ENCODE results near the gene CTNNBIP1.

Gene CTNNBIP1

GRCh38 chr1:9912264-9912936, 2.3 kb upstream of the CTNNBIP1 start:
- no peak for DNase-seq (ENCODE audit: low read depth)
- H3K4me3 ChIP-seq (ENCODE audit: low read depth, low read length), result no peak overlapping the region
- no peak for TF ChIP-seq CTCF (IDR thresholded peaks at IDR 0.05; ENCODE audit: insufficient read depth, low read depth, low read length, missing control alignments)

- H3K4me3 ChIP-seq (ENCODE audit: low read depth, low read length), result peak overlapping the region; percentile 84
- TF ChIP-seq CTCF (IDR thresholded peaks at IDR 0.05; ENCODE audit: insufficient read depth, low read depth, low read length, missing control alignments), result no peak
- DNase-seq (ENCODE audit: low read depth), result peak; percentile 100
These were observed 532 bp upstream of the CTNNBIP1 start for GRCh38 chr1:9910423-9911178.

GRCh38 chr1:9909234-9910046, 629 bp downstream of the CTNNBIP1 start:
- H3K4me3 ChIP-seq (ENCODE audit: low read depth, low read length), result peak overlapping the region; percentile 83
- no peak for TF ChIP-seq CTCF (IDR thresholded peaks at IDR 0.05; ENCODE audit: insufficient read depth, low read depth, low read length, missing control alignments)
- DNase-seq (ENCODE audit: low read depth), result peak; percentile 59

GRCh38 chr1:9908871-9909233, 1.2 kb downstream of the CTNNBIP1 start:
- TF ChIP-seq CTCF (IDR thresholded peaks at IDR 0.05; ENCODE audit: insufficient read depth, low read depth, low read length, missing control alignments), result no peak
- DNase-seq (ENCODE audit: low read depth), result no peak
- peak overlapping the region; percentile 83 for H3K4me3 ChIP-seq (ENCODE audit: low read depth, low read length)

- no peak for DNase-seq (ENCODE audit: low read depth)
- no peak for TF ChIP-seq CTCF (IDR thresholded peaks at IDR 0.05; ENCODE audit: insufficient read depth, low read depth, low read length, missing control alignments)
- H3K4me3 ChIP-seq (ENCODE audit: low read depth, low read length), result no peak overlapping the region
These were observed 2.6 kb downstream of the CTNNBIP1 start for GRCh38 chr1:9907441-9907840.

GRCh38 chr1:9906466-9906865, 3.6 kb downstream of the CTNNBIP1 start:
- no peak for TF ChIP-seq CTCF (IDR thresholded peaks at IDR 0.05; ENCODE audit: insufficient read depth, low read depth, low read length, missing control alignments)
- no peak overlapping the region for H3K4me3 ChIP-seq (ENCODE audit: low read depth, low read length)
- no peak for DNase-seq (ENCODE audit: low read depth)
